HepG2 (cell line): ENCODE data around the gene NDUFB3. TPM values are rescaled to one million over a fixed set of nuclear protein-coding genes. Genes with fewer than 3 reads are reported as not detected.

ENCODE experiments used
- ATF7 ChIP-seq, 2 experiments: fragments of 450-650 bp in 1 of 2; sonication (generic) in 1 of 2; formaldehyde crosslinking in 1 of 2; IDR thresholded peaks; 2 replicates each; pipeline versions ENCODE4 v1.4.0 to v1.6.1; 2016 to 2020; ENCODE audit warnings: antibody characterized with exemption in 1 of 2, mild to moderate bottlenecking in 1 of 2, missing genetic modification reagents in 1 of 2
- CSRNP1 ChIP-seq: sonication (generic); formaldehyde crosslinking; IDR thresholded peaks from 2 replicates; pipeline ENCODE4 v1.8.1; 2023; ENCODE audit warnings: mild to moderate bottlenecking, missing genetic modification reagents
- ELF1 ChIP-seq: sonication (generic); formaldehyde crosslinking; IDR thresholded peaks from 2 replicates; pipeline ENCODE4 v1.4.0; 2020; ENCODE audit warnings: missing genetic modification reagents
- ELK4 ChIP-seq: sonication (generic); formaldehyde crosslinking; IDR thresholded peaks from 2 replicates; pipeline ENCODE4 v1.9.0; 2021; ENCODE audit warnings: missing genetic modification reagents, borderline replicate concordance
- FOXP1 ChIP-seq, 2 experiments: fragments of 450-650 bp in 1 of 2; IDR thresholded peaks; 2 replicates each; pipeline ENCODE4 v1.6.1; 2017 to 2018; ENCODE audit warnings: antibody characterized with exemption in 1 of 2
- KDM5A ChIP-seq: fragments of 200-600 bp; sonication (generic); IDR thresholded peaks from 2 replicates; pipeline ENCODE4 v1.7.0; 2018; ENCODE audit warnings: antibody characterized with exemption, mild to moderate bottlenecking, low read length, borderline replicate concordance
- MED13 ChIP-seq: sonication (generic); formaldehyde crosslinking; IDR thresholded peaks from 2 replicates; pipeline ENCODE4 v1.5.0; 2020; ENCODE audit warnings: missing genetic modification reagents
- MIER2 ChIP-seq: IDR thresholded peaks from 2 replicates; pipeline ENCODE4 v1.6.1; 2016; ENCODE audit warnings: missing biosample characterization, missing genetic modification reagents
- NCOA2 ChIP-seq: sonication (generic); formaldehyde crosslinking; IDR thresholded peaks from 2 replicates; pipeline ENCODE4 v1.8.0; 2022; ENCODE audit warnings: inconsistent platforms
- PLRG1 ChIP-seq: fragments of 450-650 bp; conservative IDR thresholded peaks from 2 replicates; pipeline ENCODE4 v1.6.1; 2016
- POGZ ChIP-seq: sonication (generic); formaldehyde crosslinking; IDR thresholded peaks from 2 replicates; pipeline ENCODE4 v1.4.0; 2020; ENCODE audit warnings: mild to moderate bottlenecking, missing genetic modification reagents
- SALL1 ChIP-seq: sonication (generic); formaldehyde crosslinking; IDR thresholded peaks from 2 replicates; pipeline ENCODE4 v1.8.0; 2022; ENCODE audit warnings: mild to moderate bottlenecking, missing genetic modification reagents
- SIX4 ChIP-seq: sonication (generic); formaldehyde crosslinking; IDR thresholded peaks from 2 replicates; pipeline ENCODE4 v1.4.0; 2020; ENCODE audit warnings: missing genetic modification reagents
- SKIL ChIP-seq: sonication (generic); formaldehyde crosslinking; IDR thresholded peaks from 2 replicates; pipeline ENCODE4 v1.8.0; 2022; ENCODE audit warnings: missing genetic modification reagents, mild to moderate bottlenecking, moderate library complexity, borderline replicate concordance
- ZNF18 ChIP-seq: sonication (generic); formaldehyde crosslinking; IDR thresholded peaks from 2 replicates; pipeline ENCODE4 v1.8.0; 2022; ENCODE audit warnings: mild to moderate bottlenecking, missing genetic modification reagents; ENCODE audit not compliant: insufficient replicate concordance
- ZNF337 ChIP-seq: sonication (generic); formaldehyde crosslinking; IDR thresholded peaks from 2 replicates; pipeline ENCODE4 v1.5.1; 2020; ENCODE audit warnings: missing genetic modification reagents, low read depth, mild to moderate bottlenecking, borderline replicate concordance
- ZNF609 ChIP-seq: sonication (generic); formaldehyde crosslinking; IDR thresholded peaks from 2 replicates; pipeline ENCODE4 v1.4.0; 2020; ENCODE audit warnings: mild to moderate bottlenecking, missing genetic modification reagents, borderline replicate concordance
- polyA plus RNA-seq, 8 experiments: library from polyadenylated mRNA; depleted of rRNA in 3 of 8; stranded (reverse) in 7 of 8; unstranded in 1 of 8; fragments of >200 nt; fragmentation: Illumina TruSeq in 4 of 8; extraction: Trizol in 4 of 8; gene quantifications; 2 replicates each; pipeline versions ENCODE4 v1.2.1 to v1.2.3, GENCODE V29; 2011 to 2016; ENCODE audit warnings: low read depth in 4 of 8, missing spikeins in 1 of 8, mixed read lengths in 1 of 8; ENCODE audit not compliant: insufficient read depth in 1 of 8
- total RNA-seq, 5 experiments: library from RNA; depleted of rRNA; stranded (reverse); fragments of >200 nt; fragmentation: Illumina TruSeq; extraction: Trizol; gene quantifications; 2 replicates each; pipeline ENCODE4 v1.2.3, GENCODE V29; 2016; ENCODE audit warnings: low read depth in 1 of 5

The NDUFB3 gene
- total and polyA plus RNA-seq, 2 of the 13 experiments (the other 11 are each of a cell fraction or from before 2014, with no cell fraction given): 50.7 to 159 TPM

- TF ChIP-seq ZNF18 (CRISPR knock-in tag): no peak
- no peak for TF ChIP-seq ZNF337 (CRISPR knock-in tag)
- no peak; the same call in 1 of the 2 replicates for TF ChIP-seq ATF7 (IDR thresholded peaks at IDR 0.05)
- TF ChIP-seq ATF7 (CRISPR knock-in tag; IDR thresholded peaks at IDR 0.05): no peak; the same call in 1 of the 2 replicates
- no peak for TF ChIP-seq MED13 (CRISPR knock-in tag)
- TF ChIP-seq MIER2: peak; percentile 61; the same call in 1 of the 2 replicates
- no peak for TF ChIP-seq ELK4
- TF ChIP-seq PLRG1: no peak
- TF ChIP-seq SKIL (CRISPR knock-in tag): peak; percentile 50; the same call in 1 of the 2 replicates
- no peak for TF ChIP-seq FOXP1 (IDR thresholded peaks at IDR 0.05)
- peak; percentile 74; the same call in 1 of the 2 replicates for TF ChIP-seq FOXP1 (CRISPR knock-in tag; IDR thresholded peaks at IDR 0.05)
- peak; percentile 93 for TF ChIP-seq NCOA2
- TF ChIP-seq SIX4 (CRISPR knock-in tag): peak; percentile 82
- TF ChIP-seq ZNF609 (CRISPR knock-in tag): peak; percentile 75; the same call in 1 of the 2 replicates
- TF ChIP-seq ELF1: peak; percentile 10; the same call in 1 of the 2 replicates
- TF ChIP-seq CSRNP1 (CRISPR knock-in tag): peak; percentile 72; the same call in 1 of the 2 replicates
- TF ChIP-seq POGZ (CRISPR knock-in tag): peak; percentile 90
- TF ChIP-seq KDM5A: no peak
- peak; percentile 88; the same call in 1 of the 2 replicates for TF ChIP-seq SALL1 (CRISPR knock-in tag)
Observed at GRCh38 chr2:201057715-201058248, 14.0 kb upstream of the NDUFB3 start (continued).
